Embryonic facial prominence (tissue), 1 donor: ENCODE data around the gene PRKCZ.

Experiments
- DNase-seq: peaks from one replicate; pipeline ENCODE4 v3.0.0-alpha.2; 2016; ENCODE audit errors: extremely low spot score

The PRKCZ gene

DNA sequence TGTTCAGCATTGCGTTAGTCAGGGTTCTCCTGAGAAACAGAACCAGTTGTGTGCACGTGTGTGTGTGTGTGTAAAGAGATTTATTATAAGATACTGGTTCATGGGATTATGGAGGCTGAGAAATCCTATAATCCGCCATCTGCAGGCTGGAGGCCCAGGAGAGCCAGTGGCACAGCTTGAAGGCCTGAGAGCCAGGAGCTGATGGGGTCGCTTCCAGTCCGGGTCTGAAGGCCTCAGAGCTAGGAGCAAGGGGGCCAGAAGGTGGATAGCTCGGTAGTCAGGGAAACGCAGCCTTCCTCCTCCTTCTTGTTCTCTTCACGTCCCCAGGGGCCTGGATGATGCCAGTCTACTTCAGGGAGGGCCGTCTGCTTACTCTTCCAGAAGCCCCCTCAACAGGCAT is 106.7 kb downstream of the PRKCZ start:
- no peak for DNase-seq

DNA sequence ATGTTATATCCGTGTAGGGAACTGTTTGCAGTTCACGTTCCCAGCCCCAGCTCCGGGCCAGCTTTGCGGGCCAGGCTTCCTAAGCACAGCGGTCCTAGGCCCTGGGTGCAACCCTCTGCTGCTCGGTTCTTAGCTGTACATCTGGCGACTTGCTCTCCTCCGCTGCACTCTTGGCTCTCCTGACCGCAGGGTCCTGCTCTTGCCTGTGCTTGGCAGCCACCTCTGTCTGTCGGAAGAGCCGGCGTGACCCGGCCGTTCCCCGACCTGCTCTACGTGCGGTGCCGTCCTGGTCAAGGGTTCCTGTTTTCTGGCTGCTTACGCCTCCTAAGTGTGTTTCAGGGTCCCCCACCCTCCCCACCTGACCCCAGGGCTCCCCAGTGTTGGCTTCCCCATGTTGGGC is 107.6 kb downstream of the PRKCZ start:
- no peak for DNase-seq

DNA sequence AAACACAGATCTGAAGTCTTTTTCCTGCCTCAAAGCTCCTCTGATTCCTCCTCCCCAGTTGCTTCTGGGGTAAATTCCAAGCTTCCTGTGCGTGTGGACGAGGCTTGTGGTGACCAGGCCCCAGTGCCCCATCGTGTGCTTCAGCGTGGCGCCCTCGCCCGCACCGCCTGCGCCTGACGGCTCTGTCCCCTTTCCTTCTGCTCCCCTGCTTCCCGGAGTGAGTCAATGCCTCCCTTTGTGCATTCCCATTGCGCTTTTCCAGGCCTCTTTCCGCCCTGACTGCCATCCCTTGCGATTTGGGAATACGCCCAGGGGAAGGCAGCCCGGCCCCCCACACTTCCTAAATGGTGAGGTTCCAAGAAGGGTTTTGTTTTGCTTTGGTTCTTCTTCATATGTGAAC is 108.1 kb downstream of the PRKCZ start:
- no peak for DNase-seq

DNA sequence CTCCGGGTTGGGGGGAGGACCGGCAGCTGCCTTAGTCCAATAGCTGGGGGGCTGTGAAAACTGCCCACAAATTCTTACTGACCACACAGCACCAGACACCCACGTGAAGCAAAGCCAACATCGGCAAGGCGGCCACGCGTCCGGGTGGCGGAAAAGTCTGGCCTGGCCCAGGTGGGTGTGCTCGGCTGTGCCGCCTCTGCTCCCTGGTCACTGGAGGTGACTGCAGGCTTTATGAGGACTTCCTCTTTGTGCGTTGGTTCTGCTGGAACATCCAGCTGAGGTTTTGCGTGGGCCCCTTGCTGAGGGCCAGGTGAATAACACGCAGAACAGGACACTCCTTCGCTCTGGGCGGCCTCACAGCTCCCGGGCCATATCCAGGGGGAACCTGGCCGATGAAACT is 108.9 kb downstream of the PRKCZ start:
- DNase-seq = no peak

DNA sequence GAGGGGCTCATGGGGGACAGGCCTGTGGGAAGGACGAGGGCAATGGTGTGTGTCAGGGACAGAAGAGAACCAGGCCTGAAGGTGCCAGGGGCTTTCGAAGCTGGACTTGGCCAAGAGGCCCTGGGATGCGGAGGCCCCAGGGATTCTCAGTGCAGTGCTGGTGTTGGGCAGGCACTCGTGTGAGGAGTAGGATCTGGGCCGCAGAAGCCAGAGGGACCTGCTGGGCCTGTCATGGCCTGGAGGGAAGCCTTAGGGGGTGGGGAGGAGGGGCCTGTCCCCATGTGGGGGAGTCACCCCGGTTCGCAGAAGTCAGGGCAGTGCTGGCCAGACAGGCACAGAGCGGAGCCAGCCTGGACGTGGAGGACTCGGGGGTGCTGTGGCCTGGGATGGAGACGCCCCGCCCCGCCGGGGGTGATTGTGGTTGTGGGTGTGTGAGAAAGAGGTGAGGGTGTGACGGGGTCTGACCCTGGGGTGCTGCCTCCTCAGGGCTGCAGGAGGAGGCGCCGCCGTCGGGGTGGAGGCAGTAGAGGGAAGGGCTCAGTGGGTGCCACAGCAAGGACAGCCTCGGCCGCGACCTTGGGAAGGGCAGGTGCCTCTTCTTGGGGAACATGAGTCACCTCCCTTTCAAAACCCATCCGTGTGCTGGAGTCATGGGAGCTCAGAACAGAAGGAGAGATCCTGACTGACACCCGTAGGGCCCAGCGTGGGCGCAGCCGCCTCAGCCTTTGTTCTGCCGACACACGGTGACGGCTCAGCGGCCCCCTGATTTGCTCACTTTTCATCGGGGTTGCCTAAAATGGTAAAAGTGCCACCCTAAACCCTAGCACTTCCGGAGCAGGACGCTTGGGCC is 110.5 kb downstream of the PRKCZ start:
- DNase-seq = no peak

DNA sequence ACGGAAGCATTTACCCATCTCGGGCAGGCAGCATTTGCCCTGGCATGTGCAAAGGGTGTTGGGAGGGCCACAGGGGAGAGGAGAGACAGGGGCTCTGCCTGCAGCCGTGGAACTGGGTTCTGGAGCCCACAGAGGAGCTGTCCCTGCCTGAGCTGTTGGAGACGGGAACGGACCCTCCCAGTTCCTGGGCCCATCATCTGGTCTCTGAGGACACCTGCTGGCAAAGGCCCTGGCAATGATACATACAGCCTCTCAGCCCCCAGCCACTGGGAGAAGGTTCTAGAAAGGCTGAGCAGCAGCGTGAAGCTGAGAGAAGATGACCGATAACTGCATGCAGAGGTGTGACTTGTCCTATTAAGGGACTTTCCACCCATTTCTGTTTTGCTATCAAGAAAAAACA is 113.0 kb downstream of the PRKCZ start:
- DNase-seq = no peak

DNA sequence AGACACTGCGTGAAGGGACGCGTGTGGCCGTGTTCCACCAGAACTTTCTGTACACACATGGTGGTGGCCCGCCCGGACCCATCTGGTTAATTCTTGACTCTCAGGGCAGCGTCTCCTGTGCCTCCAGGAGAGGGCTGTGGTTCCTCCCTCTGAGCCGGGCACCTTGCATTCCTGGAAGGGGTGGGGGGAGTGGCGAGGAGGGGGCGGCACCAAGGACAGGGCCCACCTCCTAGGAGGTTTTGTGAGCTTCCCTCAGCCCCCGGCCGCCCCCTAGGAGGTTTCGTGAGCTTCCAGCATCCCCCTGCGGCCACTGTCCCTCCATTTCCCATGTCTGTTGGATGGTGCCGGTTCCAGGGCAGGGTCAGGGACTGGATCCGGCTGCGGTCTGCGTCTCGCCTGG is 115.4 kb downstream of the PRKCZ start:
- no peak for DNase-seq

DNA sequence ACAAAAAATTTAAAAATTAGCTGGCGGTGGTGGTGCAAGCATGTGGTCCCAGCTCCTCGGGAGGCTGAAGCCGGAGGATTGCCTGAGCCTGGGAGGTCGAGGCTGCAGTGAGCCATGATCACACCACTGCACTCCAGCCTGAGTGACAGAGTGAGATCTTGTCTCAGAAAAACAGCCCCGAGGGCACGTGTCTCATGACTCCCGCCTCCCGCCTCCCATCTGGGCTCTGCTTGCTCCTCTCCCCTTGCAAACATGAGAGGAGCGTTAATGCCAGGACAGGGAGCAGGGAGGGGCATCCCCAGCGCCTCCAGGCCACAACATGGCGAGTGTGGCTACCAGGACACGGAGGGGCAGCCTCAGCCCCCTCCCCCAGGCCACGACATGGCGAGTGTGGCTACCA is 116.0 kb downstream of the PRKCZ start:
- DNase-seq = no peak

DNA sequence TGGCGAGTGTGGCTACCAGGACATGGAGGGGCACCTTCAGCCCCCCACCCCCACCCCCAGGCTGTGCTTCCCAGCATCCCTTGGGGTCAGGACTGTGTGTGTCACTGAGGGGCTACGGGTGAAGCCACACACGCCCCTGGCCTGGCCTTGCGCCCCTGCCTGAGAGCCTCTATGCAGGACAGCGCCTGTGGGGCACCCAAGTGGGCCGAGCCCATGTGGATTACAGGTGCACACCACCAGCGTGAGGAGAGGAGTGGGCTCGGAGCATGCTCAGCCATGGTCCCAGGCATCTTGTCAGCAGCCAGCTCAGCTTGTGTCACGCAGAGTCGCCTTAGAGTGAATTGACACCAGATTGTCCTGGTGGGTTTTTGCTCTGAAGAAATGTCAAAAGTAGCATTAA is 116.5 kb downstream of the PRKCZ start:
- DNase-seq = no peak

DNA sequence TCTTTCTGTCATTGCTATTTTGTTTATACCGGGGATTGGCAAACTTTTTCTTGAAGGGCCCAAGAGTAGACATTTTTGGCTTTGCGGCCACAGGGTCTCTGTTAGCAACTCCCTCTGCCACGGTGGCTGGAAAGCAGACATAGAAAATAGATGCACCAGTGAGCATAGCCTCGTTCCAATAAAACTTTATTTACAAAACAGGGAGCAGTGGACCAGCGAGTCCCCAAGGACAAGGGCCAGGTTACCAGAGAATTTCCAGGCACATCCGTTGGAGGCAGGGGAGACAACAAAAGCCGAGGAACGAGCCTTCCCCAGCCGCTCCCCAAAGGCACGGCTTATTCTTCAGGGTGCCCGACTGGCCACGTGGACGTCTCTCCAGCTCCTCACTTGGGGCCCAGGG is 117.9 kb downstream of the PRKCZ start:
- no peak for DNase-seq

DNA sequence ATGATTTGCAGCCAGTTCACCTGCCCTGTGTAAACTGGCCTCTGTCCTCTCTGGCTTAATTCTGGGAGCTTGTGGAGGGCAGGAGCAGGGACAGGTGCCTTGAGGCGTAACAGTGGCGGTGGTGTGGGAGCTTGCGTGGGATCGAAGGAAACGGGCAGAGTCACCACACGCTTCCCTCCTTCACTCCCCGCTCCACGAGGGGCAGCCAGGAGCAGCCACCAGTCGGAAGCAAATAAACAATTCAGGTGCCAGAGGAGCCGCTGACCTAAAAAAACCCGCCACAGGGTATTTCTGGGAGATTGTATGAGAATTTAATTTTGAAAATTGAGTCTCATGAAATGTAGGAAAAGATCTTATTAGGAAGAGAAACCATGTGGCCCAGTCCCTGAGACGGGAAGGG is 118.3 kb downstream of the PRKCZ start:
- no peak for DNase-seq

DNA sequence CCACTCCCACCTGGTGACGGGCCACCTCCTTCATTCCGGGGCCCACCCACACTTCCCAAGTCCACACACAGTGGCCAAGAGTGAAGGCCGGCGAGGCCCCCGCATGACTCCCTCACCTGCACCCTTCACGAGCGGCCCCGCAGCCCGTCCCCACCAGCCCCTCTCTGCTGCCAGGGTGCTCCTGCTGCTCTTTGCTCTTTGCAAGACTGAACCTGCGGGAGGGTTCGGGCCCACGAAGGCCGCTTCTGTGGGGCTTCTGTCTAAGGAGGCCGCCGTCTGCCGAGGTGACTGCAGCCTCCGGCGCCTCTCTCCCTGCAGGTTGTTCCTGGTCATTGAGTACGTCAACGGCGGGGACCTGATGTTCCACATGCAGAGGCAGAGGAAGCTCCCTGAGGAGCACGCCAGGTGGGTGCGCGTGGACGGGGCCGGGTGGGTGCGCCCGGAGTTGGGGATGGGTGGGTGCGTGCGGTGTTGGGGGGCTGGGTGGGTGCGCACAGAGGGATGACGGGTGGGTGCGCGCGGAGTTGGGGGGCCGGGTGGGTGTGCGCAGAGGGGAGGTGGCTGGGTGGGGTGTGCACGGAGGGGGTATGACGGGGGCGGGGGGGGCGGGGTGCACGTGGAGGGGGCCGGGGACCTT is 119.1 kb downstream of the PRKCZ start:
- no peak for DNase-seq

DNA sequence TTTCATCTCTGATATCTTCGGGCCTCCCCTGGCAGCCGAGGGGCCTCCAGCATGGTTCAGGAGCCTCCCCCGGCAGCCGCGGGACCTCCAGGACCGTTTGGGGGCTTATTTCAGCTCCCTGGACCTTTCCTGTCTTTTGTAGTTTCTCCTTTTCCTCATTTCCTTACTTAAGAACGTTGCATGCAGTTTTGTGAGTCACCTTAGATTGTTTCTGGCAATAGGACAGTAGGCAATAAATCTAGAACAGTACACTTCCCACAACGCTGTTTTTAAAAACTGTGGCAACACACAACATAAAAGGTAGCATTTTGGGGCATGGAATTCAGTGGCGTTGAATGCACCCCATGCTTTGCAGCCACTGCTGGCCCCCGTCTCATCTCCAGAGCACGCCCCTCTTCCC is 120.0 kb downstream of the PRKCZ start:
- DNase-seq = no peak

DNA sequence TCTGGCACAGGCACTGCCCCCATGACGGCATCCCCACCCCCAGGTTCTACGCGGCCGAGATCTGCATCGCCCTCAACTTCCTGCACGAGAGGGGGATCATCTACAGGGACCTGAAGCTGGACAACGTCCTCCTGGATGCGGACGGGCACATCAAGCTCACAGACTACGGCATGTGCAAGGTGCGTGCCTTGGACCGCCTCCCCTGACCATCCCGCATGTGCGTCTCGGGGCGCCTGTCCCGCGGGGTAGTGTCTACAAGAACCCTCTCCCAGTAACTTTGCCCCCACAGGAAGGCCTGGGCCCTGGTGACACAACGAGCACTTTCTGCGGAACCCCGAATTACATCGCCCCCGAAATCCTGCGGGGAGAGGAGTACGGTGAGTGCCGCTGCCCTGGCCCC is 121.8 kb downstream of the PRKCZ start:
- DNase-seq = no peak

DNA sequence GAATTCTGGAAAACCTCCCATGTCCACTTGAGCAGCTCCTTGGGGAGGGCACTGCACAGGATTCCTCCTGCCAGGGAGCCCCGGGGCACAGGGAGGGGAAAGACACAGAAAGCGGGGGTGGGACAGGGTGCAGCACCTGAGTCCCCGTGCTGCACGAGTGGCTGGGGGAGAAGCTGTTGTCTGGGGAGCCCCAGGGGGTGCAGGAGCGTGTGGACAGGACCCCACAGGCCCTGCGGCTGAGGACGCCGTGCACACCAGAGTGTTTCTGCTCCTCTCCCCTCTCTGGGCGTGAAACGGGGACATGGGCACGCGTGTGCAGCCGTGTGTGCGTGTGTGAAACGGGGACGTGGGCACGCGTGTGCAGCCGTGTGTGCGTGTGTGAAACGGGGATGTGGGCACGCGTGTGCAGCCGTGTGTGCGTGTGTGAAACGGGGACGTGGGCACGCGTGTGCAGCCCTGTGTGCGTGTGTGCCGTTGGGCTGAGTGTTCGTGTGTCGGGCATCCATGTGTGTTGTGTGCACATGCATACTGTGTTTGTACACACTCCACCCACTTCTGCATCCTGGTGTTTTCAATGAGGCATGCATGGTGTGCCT is 122.4 kb downstream of the PRKCZ start:
- DNase-seq = no peak

DNA sequence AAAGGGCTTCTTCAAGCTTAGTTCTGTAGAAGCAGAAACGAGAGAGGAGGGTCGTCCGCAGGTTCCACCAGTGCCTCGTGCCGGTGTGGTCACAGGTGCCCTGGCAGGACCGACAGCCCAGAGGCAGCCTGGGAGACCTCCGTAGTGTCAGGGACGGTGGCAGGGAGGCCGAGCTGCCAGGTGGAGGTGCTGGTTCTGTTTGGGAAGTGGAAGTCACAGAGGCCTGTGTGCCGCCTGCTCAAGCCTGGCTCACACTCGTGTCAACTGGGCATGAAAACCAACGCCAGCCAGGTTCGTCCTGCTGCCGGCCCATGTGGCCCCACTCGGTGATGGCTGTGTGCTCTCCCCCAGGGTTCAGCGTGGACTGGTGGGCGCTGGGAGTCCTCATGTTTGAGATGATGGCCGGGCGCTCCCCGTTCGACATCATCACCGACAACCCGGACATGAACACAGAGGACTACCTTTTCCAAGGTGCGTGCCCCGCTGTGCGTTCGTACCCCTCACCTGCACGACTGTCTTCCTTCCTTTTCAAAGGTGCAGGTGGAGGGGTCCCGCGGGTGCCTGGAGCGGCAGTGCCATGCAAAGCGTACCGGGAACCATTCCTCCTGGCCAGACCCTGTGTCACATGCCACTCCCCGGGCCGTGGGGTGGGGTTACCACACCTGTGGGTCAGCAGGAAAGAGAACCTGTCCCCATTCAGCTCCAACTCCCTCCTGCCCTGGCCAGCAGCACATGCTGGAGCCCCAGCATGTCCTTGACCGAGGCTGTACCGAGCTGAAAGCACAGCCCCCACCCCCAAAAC is 123.5 kb downstream of the PRKCZ start:
- no peak for DNase-seq

DNA sequence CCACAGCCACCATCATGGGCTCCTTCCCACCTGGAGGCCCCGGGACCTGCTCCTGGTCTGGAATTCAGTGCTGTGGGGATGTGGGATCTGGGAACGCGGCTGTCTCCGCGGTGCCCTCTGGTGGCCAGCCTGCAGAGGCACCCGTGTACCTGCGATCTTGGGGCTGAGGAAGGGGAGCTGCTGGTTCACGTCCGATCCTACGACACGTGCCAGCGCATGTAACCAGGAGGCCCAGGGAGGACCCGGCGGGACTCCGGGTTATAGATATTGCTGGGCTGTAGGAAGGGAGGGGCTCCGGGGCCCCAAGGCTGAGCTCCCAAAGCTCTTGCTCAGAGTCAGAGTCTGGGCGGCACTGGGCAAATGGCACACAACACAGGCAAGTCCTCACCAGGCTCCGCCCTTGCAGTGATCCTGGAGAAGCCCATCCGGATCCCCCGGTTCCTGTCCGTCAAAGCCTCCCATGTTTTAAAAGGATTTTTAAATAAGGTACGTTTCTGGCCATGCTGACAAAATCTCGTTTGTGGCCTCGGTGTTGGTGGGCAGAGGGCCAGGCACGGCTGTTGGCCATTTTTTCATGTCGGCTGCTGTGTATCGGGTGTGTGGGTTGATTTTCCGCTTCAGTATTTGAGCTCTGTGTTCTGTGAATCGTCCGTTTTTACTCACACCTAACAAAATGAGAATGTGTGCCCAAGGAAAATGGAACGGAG is 124.3 kb downstream of the PRKCZ start:
- DNase-seq = peak; percentile 49

DNA sequence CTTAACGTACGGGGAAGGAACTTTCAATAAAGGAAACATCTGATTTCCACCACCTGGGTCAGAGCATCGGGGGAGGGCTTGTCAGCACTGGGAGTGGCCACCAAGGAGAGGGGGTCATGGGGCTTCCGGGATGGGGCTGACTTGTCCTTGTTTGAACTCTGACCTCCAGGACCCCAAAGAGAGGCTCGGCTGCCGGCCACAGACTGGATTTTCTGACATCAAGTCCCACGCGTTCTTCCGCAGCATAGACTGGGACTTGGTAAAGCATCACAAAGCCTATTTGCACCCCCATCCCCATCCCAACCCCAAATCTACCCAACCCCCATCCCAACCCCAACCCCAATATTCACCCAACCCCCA is 124.8 kb downstream of the PRKCZ start:
- no peak for DNase-seq

DNA sequence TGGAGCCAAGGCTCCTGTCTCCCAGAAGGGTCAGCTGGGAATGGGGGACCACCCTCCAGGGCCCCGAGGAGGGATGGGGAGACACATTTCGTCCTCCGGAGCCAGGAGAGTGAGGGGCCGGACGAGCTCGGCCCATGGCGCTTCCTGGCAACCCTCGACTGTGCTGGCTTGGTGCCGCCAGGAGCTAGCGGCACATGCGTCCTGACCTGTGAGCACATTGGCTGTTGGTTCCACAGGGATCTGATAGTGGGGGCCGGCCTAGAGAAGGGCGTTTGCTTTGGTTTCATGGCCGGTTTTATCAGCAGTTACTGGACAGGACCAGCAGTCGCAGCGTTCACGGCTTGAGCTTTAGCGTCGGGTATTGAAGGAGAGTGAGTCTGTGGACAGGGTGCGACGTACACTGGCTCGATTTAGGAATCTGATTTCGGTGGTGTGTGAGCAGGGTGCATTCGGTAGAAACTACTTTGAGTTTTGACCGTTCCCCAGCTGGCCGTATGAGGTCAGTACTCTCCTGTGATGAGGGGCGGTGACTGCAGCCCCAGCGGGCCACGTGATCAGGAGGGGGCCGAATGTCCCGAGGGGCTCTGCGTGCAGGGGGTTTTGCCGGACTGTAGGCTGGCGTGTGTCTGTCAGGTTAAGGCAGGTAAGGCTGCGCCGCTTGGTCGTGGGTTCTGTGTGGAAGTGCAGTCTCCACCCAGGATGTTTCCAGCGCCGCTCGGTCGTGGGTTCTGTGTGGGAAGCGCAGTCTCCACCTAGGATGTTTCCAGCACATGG is 125.7 kb downstream of the PRKCZ start:
- no peak for DNase-seq

DNA sequence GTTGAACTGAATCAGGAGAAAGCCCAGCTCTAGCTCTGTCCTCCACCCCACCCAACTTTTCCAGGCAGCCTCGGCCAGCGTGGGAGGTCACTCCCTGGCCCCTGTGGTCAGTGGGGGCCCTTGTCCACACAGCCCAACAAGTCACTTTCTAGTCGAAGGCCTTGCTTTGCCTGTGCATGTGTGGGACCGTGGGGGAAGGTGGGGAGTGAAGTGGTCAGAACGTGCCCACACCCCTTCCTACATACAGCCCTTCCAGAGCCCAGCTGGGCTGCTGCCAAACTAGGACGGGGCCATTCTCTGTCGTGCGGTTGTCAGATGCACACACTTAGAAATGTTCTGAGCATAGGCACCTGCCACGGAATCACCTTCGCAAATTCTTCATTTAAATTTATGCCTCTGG is 126.4 kb downstream of the PRKCZ start:
- no peak for DNase-seq

DNA sequence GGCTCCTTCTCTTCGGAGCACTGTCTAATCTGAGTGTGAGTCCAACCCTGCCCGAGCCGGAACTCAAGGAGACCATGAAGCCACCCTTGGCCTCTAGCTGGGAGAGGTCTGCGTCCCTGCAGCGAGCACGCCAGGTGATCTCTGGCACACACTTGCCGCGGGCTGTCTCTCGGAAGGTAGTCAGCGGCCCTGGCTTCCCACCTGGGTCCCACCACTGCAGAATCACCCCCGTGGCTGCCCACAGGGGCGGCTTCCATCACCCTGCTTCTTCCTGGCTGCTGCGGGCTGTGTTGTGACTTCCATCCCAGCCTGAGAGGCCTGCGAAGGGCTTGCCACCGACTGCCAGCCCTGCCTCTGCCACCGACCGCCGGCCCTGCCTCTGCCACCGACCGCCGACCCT is 127.3 kb downstream of the PRKCZ start:
- no peak for DNase-seq
